Fibroblast of pulmonary artery (primary cell): ENCODE data around the gene MVB12A.

Source experiments
- DNase-seq: peaks from one replicate; pipeline ENCODE4 v3.0.0-alpha.2; 2010; ENCODE audit warnings: low read depth
- H3K4me3 ChIP-seq: replicated peaks from 2 replicates; pipeline ENCODE4 v1.5.1; 2011; ENCODE audit warnings: low read depth, mild to moderate bottlenecking, control low read depth, low read length, moderate library complexity
- TF ChIP-seq, protein P1 (sequence below): IDR thresholded peaks from 2 replicates; pipeline ENCODE4 v1.5.1; 2011; ENCODE audit warnings: mild to moderate bottlenecking, control low read depth, low read length, inconsistent platforms; ENCODE audit errors: missing control alignments

The MVB12A gene

DNA sequence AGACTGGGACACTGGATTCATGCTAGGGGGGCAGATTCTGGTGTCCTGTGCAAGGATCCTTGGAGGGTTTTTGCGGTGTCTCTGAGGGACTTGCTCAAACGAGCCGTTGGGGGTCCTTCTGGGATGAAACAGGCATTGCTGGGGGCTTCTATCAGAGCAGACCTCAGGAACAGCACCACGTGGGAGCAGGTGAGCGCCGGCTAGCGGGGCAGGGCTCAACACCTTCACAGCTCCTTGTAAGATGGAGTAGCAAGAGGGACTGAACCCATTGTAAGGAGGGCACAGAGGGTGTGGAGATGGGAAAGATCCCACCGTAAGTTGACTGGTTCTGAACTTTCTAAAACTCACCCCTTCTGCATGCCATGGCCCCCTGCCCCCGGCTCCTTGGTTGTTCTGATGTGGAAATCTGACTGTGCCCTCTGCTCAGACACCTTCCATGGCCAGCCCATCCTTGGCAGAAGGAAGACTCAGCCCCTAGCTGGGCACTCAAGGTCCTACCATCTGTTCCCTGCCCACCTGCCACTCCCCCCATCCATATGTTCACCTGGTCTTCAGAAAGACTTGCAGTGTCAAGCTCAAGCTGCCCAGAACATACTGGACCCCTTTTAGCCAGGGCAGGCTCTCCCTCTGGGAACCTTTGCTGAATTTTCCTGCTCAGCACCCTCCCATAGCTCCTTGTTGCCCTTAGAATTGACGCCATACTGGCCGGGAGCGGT, 51.7 kb downstream of the MVB12A start:
- no peak for DNase-seq
- TF ChIP-seq, protein P1, sequence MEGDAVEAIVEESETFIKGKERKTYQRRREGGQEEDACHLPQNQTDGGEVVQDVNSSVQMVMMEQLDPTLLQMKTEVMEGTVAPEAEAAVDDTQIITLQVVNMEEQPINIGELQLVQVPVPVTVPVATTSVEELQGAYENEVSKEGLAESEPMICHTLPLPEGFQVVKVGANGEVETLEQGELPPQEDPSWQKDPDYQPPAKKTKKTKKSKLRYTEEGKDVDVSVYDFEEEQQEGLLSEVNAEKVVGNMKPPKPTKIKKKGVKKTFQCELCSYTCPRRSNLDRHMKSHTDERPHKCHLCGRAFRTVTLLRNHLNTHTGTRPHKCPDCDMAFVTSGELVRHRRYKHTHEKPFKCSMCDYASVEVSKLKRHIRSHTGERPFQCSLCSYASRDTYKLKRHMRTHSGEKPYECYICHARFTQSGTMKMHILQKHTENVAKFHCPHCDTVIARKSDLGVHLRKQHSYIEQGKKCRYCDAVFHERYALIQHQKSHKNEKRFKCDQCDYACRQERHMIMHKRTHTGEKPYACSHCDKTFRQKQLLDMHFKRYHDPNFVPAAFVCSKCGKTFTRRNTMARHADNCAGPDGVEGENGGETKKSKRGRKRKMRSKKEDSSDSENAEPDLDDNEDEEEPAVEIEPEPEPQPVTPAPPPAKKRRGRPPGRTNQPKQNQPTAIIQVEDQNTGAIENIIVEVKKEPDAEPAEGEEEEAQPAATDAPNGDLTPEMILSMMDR: no peak
- peak overlapping the region; percentile 73 for H3K4me3 ChIP-seq

DNA sequence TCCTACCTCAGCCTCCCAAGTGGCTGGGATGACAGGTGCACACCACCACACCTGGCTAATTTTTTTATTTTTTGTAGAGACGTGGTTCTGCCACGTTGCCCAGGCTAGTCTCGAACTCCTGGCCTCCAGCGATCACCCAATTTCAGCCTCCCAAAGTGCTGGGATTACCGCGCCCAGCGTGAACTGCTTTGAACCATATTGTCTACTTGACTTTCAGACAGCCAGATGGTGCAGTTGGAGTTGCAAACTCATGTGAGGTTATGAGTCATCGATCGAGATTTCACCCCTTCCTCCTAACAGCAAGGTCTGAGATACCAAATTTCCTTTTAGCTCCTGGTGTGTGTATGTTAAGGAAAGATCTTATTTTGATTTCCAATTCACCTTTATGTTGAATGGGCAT, 53.2 kb downstream of the MVB12A start:
- DNase-seq: peak; percentile 79

More for the DNA sequence above, 53.2 kb downstream of the MVB12A start:
- no peak overlapping the region for H3K4me3 ChIP-seq
- TF ChIP-seq, protein P1: no peak
